Measurements from ENCODE around the gene ADARB2. TPM values are rescaled to one million over a fixed set of nuclear protein-coding genes. Genes with fewer than 3 reads are reported as not detected.

ADARB2 gene
- total and polyA plus RNA-seq, 8 donors, result 0.34 to 24.7 (median 3.2) TPM

DNA sequence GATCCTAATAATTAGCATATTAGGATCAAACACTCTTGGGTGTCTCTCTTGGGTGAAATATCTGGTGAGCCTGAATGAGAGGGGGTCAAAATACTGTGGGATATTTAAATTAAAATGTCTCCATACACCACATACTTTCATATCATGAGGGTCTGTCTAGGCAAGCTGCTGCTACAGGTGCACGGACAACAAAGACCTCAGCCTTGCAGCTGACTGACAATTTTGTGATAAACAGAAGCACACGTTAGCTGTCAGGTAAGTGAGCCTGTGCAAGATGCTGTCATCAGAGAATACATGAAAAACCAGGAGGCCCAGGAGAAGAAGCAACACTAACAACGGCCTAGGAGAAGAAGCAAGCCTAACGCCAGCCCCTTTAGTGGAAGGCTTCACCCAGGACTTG, 247.5 kb downstream of the ADARB2 start:
- H3K36me3 ChIP-seq, result no peaks in the 10 kb centered on the region
- no peak overlapping the region for H3K27ac ChIP-seq
- TF ChIP-seq, protein P1, sequence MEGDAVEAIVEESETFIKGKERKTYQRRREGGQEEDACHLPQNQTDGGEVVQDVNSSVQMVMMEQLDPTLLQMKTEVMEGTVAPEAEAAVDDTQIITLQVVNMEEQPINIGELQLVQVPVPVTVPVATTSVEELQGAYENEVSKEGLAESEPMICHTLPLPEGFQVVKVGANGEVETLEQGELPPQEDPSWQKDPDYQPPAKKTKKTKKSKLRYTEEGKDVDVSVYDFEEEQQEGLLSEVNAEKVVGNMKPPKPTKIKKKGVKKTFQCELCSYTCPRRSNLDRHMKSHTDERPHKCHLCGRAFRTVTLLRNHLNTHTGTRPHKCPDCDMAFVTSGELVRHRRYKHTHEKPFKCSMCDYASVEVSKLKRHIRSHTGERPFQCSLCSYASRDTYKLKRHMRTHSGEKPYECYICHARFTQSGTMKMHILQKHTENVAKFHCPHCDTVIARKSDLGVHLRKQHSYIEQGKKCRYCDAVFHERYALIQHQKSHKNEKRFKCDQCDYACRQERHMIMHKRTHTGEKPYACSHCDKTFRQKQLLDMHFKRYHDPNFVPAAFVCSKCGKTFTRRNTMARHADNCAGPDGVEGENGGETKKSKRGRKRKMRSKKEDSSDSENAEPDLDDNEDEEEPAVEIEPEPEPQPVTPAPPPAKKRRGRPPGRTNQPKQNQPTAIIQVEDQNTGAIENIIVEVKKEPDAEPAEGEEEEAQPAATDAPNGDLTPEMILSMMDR (IDR thresholded peaks at IDR 0.05), result no peak
- H3K9me3 ChIP-seq, result no peaks in the 10 kb centered on the region
- no peak overlapping the region for H3K4me3 ChIP-seq
- ATAC-seq (no peak), FAIRE-seq (no peak), DNase-seq (no peak)
- H3K27me3 ChIP-seq, result no peaks in the 10 kb centered on the region
- intact Hi-C loops (cut with DNase I), result no loop called here
- H3K4me1 ChIP-seq, result no peaks in the 10 kb centered on the region
- 74 to 79% methylated on average over 4 of the region's 4 CpGs for WGBS, 2 donors

DNA sequence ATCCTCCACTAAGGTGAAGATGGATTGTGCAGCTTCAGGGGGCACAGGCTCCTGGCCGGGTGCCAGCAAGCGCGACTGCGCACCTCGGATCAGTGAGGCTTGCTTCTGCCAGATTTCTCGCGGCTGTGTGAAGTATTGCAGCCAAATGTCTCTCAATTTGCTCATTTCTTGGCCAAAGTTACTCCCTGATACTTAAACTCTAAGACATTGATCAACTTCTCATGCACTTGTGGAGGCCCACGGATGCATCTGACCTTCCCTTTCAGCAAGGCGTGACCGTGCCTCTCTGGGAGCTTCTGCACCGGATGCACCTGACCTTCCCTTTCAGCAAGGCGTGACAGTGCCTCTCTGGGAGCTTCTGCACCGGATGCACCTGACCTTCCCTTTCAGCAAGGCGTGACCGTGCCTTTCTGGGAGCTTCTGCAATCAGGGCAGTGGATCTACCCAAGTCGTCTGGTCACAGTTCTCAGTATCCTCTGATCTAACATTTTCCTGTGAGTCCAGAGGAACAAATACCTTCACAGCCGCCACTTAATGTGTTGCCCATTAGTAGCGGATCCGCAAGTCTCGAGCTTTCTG, 248.3 kb downstream of the ADARB2 start:
- no peak for DNase-seq
- Histone ChIP-seq H3K27ac (no peak overlapping the region), H3K36me3 (no peaks in the 10 kb centered on the region), H3K4me3 (no peak overlapping the region), H3K27me3 (no peaks in the 10 kb centered on the region), H3K9me3 (no peaks in the 10 kb centered on the region), H3K4me1 (no peaks in the 10 kb centered on the region)
- ATAC-seq, result no peak
- TF ChIP-seq, protein P1 (IDR thresholded peaks at IDR 0.05), result no peak
- WGBS, 2 donors, result 66 to 72% methylated on average over 20 of the region's 20 CpGs
- no peak for FAIRE-seq
- intact Hi-C loops (cut with DNase I), result no loop called here

DNA sequence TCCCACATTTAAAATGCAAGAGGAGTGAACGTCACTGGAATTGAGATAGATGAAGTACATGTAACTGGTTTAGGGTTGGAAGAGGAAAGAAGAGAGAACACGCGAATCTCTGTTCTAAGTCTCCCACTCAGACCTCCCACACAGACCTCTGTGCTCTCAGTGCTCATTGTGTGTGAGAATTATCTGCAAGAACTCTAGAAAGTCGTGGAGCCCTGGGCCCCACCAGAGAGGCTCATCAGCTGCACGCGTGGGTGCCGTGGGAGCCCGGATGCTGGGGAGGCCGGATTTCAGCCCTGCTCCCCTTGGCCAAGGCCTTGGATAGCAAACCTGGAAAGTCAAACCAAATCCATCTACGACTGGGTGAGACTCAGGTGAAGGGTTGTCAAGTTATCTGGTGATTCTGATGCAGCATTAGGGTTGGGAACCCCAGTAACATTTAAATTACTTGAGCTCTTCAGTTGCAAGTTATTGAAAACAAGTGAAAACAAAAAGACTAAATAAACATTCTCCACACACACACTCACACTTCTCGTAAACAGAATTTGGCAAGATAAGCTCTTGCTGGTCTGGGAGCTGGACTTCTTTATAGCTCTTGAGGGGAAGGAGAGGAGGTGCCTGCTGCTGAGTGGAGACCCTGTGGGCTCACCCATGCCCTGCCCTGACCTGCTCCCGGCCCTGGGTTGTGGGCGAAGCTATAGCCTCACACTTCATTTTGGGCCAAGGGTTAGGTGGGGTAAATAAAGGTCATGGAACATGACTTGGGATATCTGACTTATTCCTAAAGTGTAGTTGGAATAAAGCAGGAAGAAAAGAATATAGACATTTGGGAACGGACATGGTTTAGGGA, 250.3 kb downstream of the ADARB2 start:
- DNase-seq, result no peak
- no peaks in the 10 kb centered on the region for H3K27me3 ChIP-seq
- intact Hi-C loops (cut with DNase I), result no loop called here
- H3K4me1 ChIP-seq, result no peaks in the 10 kb centered on the region
- TF ChIP-seq, protein P1 (IDR thresholded peaks at IDR 0.05), result no peak
- 75 to 83% methylated on average over 14 of the region's 14 CpGs for WGBS, 2 donors
- no peaks in the 10 kb centered on the region for H3K9me3 ChIP-seq
- no peak overlapping the region for H3K4me3 ChIP-seq
- FAIRE-seq, result no peak
- no peak for ATAC-seq
- H3K27ac ChIP-seq, result no peak overlapping the region
- H3K36me3 ChIP-seq, result no peaks in the 10 kb centered on the region

DNA sequence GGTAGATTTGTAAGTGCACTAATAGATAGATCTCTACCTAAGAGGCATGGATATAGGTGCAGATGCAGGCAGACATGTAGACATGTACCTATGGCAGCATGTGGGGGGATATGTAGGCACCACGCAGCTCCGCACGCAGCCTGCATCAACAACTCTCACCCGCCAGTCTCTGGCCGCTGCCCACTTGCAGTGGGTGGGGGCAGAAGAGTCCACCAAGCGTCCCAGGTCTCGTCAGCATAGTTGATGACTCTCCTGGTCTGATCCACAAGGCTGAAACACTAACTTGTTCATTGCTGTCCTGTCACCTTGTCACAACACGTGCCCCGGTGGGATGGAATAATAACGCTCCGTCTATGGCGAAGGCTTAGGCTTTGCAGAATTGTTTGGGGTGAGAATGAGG, 252.0 kb downstream of the ADARB2 start:
- FAIRE-seq (no peak), DNase-seq (no peak)

More for the DNA sequence above, 252.0 kb downstream of the ADARB2 start:
- H3K4me1 ChIP-seq, result no peaks in the 10 kb centered on the region
- H3K27ac ChIP-seq, result no peak overlapping the region
- no peaks in the 10 kb centered on the region for H3K9me3 ChIP-seq
- H3K36me3 ChIP-seq, result no peaks in the 10 kb centered on the region
- intact Hi-C loops (cut with DNase I), result no loop called here
- H3K4me3 ChIP-seq, result no peak overlapping the region
- TF ChIP-seq, protein P1 (IDR thresholded peaks at IDR 0.05), result no peak
- no peaks in the 10 kb centered on the region for H3K27me3 ChIP-seq
- no peak for ATAC-seq
- 85 to 88% methylated on average over 12 of the region's 12 CpGs for WGBS, 2 donors
